HepG2 (cell line): Measurements from ENCODE around the gene CBL. TPM values are rescaled to one million over a fixed set of nuclear protein-coding genes. Genes with fewer than 3 reads are reported as not detected.

Source experiments
- ATAC-seq: fragments of 200-7000 bp; cut with Tn5 transposase; 3 replicates; pipeline ENCODE4 v1.9.1; 2020; ENCODE audit warnings: mild to moderate bottlenecking, moderate library complexity
- BruUV-seq: library from RNA; stranded (reverse); fragments of 400-500 nt; replicated peaks from 2 replicates; lab custom pipeline; 2021; lab: Mats Ljungman, UMichigan
- CTCF ChIA-PET: fragments of 300-600 bp; formaldehyde crosslinking; extraction: SDS; loops from one replicate; lab custom pipeline; 2021; ENCODE audit warnings: low total read pairs, inconsistent platforms, low intra/inter-chr PET ratio; lab: Yijun Ruan, JAX
- POLR2A ChIA-PET: fragments of 350-600 bp; sonication (Branson Sonifier 250); formaldehyde crosslinking; loops from one replicate; lab custom pipeline; 2020; ENCODE audit warnings: antibody characterized with exemption, inconsistent platforms; lab: Yijun Ruan, JAX
- DNase-seq: peaks from one replicate; pipeline ENCODE4 v3.0.0-alpha.2; 2015; ENCODE audit warnings: low spot score
- FAIRE-seq: peaks from 3 replicates; lab custom pipeline; 2011; peaks lifted over from hg19 to GRCh38; lab: Jason Lieb, UNC
- H2AFZ ChIP-seq: one replicate; pipeline ENCODE4 v1.6.1; 2011; ENCODE audit warnings: low read length, inconsistent platforms
- H3K27ac ChIP-seq: fragments of 300-600 bp; 3 replicates; pipeline ENCODE4 v1.8.0; 2011; ENCODE audit warnings: mixed run types, mild to moderate bottlenecking, mixed read lengths, low read length, inconsistent platforms; ENCODE audit not compliant: insufficient read depth; ENCODE audit errors: extremely low read length
- H3K27me3 ChIP-seq, 2 experiments: fragments of 200-600 bp in 1 of 2; 2 replicates in 1 of 2; 3 replicates in 1 of 2; pipeline versions ENCODE4 v1.6.0 to v1.8.0; 2011; ENCODE audit warnings: low read length in 2 of 2, mild to moderate bottlenecking in 2 of 2, moderate library complexity in 2 of 2, inconsistent platforms in 1 of 2; ENCODE audit not compliant: insufficient read depth in 2 of 2, control insufficient read depth in 1 of 2
- H3K36me3 ChIP-seq, 2 experiments: fragments of 200-600 bp in 1 of 2; replicated peaks in 1 of 2; 2 replicates in 1 of 2; 3 replicates in 1 of 2; pipeline versions ENCODE4 v1.5.1 to v1.8.0; 2011; ENCODE audit warnings: low read length in 2 of 2, inconsistent platforms in 1 of 2; ENCODE audit not compliant: insufficient read depth in 2 of 2, control insufficient read depth in 1 of 2
- H3K4me1 ChIP-seq: 2 replicates; pipeline ENCODE4 v1.5.1; 2012; ENCODE audit warnings: low read length, inconsistent platforms; ENCODE audit not compliant: insufficient read depth
- H3K4me2 ChIP-seq: 2 replicates; pipeline ENCODE4 v1.6.0; 2011; ENCODE audit warnings: low read depth, low read length, inconsistent platforms
- H3K4me3 ChIP-seq, 3 experiments: fragments of 200-600 bp in 1 of 3; sonication (generic), shearing (Covaris generic) in 1 of 3; replicated peaks in 1 of 3; 2 replicates each; pipeline ENCODE4 v1.5.1; 2011 to 2016; ENCODE audit warnings: low read length in 3 of 3, inconsistent platforms in 2 of 3, low read depth in 2 of 3, mild to moderate bottlenecking in 2 of 3, control low read depth in 1 of 3, mixed read lengths in 1 of 3; ENCODE audit not compliant: insufficient read depth in 1 of 3
- H3K79me2 ChIP-seq: one replicate; pipeline ENCODE4 v1.6.1; 2011; ENCODE audit warnings: low read length, inconsistent platforms; ENCODE audit not compliant: insufficient read depth
- H3K9ac ChIP-seq: 2 replicates; pipeline ENCODE4 v1.6.0; 2011; ENCODE audit warnings: mild to moderate bottlenecking, low read depth, low read length, inconsistent platforms; ENCODE audit not compliant: insufficient read depth
- H3K9me3 ChIP-seq: 2 replicates; pipeline ENCODE4 v1.5.1; 2012; ENCODE audit warnings: mild to moderate bottlenecking, low read length
- H4K20me1 ChIP-seq: 2 replicates; pipeline ENCODE4 v1.6.0; 2011; ENCODE audit warnings: inconsistent platforms, mild to moderate bottlenecking, low read length, moderate library complexity; ENCODE audit not compliant: insufficient read depth
- ATRX ChIP-seq: sonication (generic); formaldehyde crosslinking; IDR thresholded peaks from 2 replicates; pipeline ENCODE4 v1.4.0; 2020; ENCODE audit warnings: missing genetic modification reagents, borderline replicate concordance
- GABPB1 ChIP-seq: IDR thresholded peaks from 2 replicates; pipeline ENCODE4 v1.6.1; 2016; ENCODE audit warnings: mild to moderate bottlenecking, missing genetic modification reagents, moderate library complexity, missing compliant biosample characterization
- GPBP1L1 ChIP-seq: sonication (generic); formaldehyde crosslinking; IDR thresholded peaks from 2 replicates; pipeline ENCODE4 v1.5.0; 2020; ENCODE audit warnings: mild to moderate bottlenecking, missing genetic modification reagents
- GPN1 ChIP-seq: sonication (generic); formaldehyde crosslinking; IDR thresholded peaks from 2 replicates; pipeline ENCODE4 v1.5.1; 2020; ENCODE audit warnings: missing genetic modification reagents, borderline replicate concordance
- HDAC2 ChIP-seq: sonication (generic); formaldehyde crosslinking; IDR thresholded peaks from 2 replicates; pipeline ENCODE4 v1.4.0; 2020; ENCODE audit warnings: missing genetic modification reagents
- NRL ChIP-seq: sonication (generic); formaldehyde crosslinking; IDR thresholded peaks from 2 replicates; pipeline ENCODE4 v1.5.0; 2020; ENCODE audit warnings: missing genetic modification reagents, mild to moderate bottlenecking, moderate library complexity, borderline replicate concordance
- RBM22 ChIP-seq: fragments of 200-400 bp; formaldehyde crosslinking; optimal IDR thresholded peaks from 2 replicates; pipeline ENCODE3; 2017; ENCODE audit warnings: mild to moderate bottlenecking, low read length, moderate library complexity
- STAT6 ChIP-seq: sonication (generic); formaldehyde crosslinking; IDR thresholded peaks from 2 replicates; pipeline ENCODE4 v1.4.0; 2020; ENCODE audit warnings: missing genetic modification reagents, mild to moderate bottlenecking, borderline replicate concordance
- ZBTB43 ChIP-seq: sonication (generic); formaldehyde crosslinking; conservative IDR thresholded peaks from 2 replicates; pipeline ENCODE4 v1.4.0; 2020; ENCODE audit warnings: missing genetic modification reagents
- ZFP36L1 ChIP-seq: sonication (generic); formaldehyde crosslinking; IDR thresholded peaks from 2 replicates; pipeline ENCODE4 v1.8.0; 2022; ENCODE audit warnings: mild to moderate bottlenecking, missing genetic modification reagents, moderate library complexity
- ZFYVE20 ChIP-seq: sonication (generic); formaldehyde crosslinking; IDR thresholded peaks from 2 replicates; pipeline ENCODE4 v1.8.0; 2023; ENCODE audit warnings: low read depth, mild to moderate bottlenecking, moderate library complexity, missing genetic modification reagents, borderline replicate concordance
- ZNF251 ChIP-seq: sonication (generic); formaldehyde crosslinking; IDR thresholded peaks from 2 replicates; pipeline ENCODE4 v1.9.0; 2021; ENCODE audit warnings: mild to moderate bottlenecking, missing genetic modification reagents
- ZNF34 ChIP-seq: sonication (generic); formaldehyde crosslinking; IDR thresholded peaks from 2 replicates; pipeline ENCODE4 v1.4.0; 2020; ENCODE audit warnings: mild to moderate bottlenecking, missing genetic modification reagents, borderline replicate concordance
- ZNF639 ChIP-seq: conservative IDR thresholded peaks from 2 replicates; pipeline ENCODE4 v1.6.1; 2018; ENCODE audit warnings: missing genetic modification reagents
- ZNF704 ChIP-seq: sonication (generic); formaldehyde crosslinking; IDR thresholded peaks from 2 replicates; pipeline ENCODE4 v1.8.1; 2023; ENCODE audit warnings: mild to moderate bottlenecking, inconsistent platforms, moderate library complexity, missing genetic modification reagents, borderline replicate concordance
- WGBS: methylation state at CpG from one replicate; pipeline ENCODE4 v1.1.6; 2017; ENCODE audit warnings: low lambda C conversion rate; 5-methylcytosine and 5-hydroxymethylcytosine counted together
- in situ Hi-C: cut with HindIII; loops from 2 replicates; pipeline ENCODE4 v1.10.0; 2017; ENCODE audit warnings: low pct_unique_long_range_greater_than_20kb; ENCODE audit not compliant: extremely low pct_ligation_motif_present
- intact Hi-C: fragments of 100-400 bp; cut with micrococcal nuclease; formaldehyde crosslinking; loops from one replicate; pipeline ENCODE4 v1.10.0; 2022; ENCODE audit not compliant: unreplicated experiment
- polyA plus RNA-seq, 8 experiments: library from polyadenylated mRNA; depleted of rRNA in 3 of 8; stranded (reverse) in 7 of 8; unstranded in 1 of 8; fragments of >200 nt; fragmentation: Illumina TruSeq in 4 of 8; extraction: Trizol in 4 of 8; gene quantifications; 2 replicates each; pipeline versions ENCODE4 v1.2.1 to v1.2.3, GENCODE V29; 2011 to 2016; ENCODE audit warnings: low read depth in 4 of 8, missing spikeins in 1 of 8, mixed read lengths in 1 of 8; ENCODE audit not compliant: insufficient read depth in 1 of 8
- total RNA-seq, 5 experiments: library from RNA; depleted of rRNA; stranded (reverse); fragments of >200 nt; fragmentation: Illumina TruSeq; extraction: Trizol; gene quantifications; 2 replicates each; pipeline ENCODE4 v1.2.3, GENCODE V29; 2016; ENCODE audit warnings: low read depth in 1 of 5

The CBL gene
- total and polyA plus RNA-seq, 2 of the 13 experiments (the other 11 are each of a cell fraction or from before 2014, with no cell fraction given), result 6.6 to 7.4 TPM

- H3K36me3 ChIP-seq, result peaks cover 7 to 31% of the 10 kb centered on the region in 2 experiments; a peak in 4 of 5 replicates
- TF ChIP-seq ZFYVE20 (no peak), STAT6 (CRISPR knock-in tag) (no peak), ZFP36L1 (CRISPR knock-in tag) (no peak), ATRX (no peak), GPN1 (CRISPR knock-in tag) (no peak), NRL (CRISPR knock-in tag) (no peak), RBM22 (no peak), GABPB1 (CRISPR knock-in tag) (no peak), GPBP1L1 (CRISPR knock-in tag) (no peak), ZNF251 (CRISPR knock-in tag) (no peak), ZNF34 (CRISPR knock-in tag) (no peak), ZNF704 (CRISPR knock-in tag) (no peak), HDAC2 (CRISPR knock-in tag) (no peak), ZNF639 (CRISPR knock-in tag) (no peak), ZBTB43 (no peak)
- TF ChIP-seq, all 625 proteins: peak for 0
- Histone ChIP-seq H3K4me1 (peaks cover 67% of the 10 kb centered on the region), H3K9ac (no peak overlapping the region), H3K79me2 (peaks cover 2% of the 10 kb centered on the region), H2AFZ (no peak overlapping the region), H3K4me3 (no peak overlapping the region), H3K4me2 (no peak overlapping the region), H3K27me3 (no peaks in the 10 kb centered on the region), H3K9me3 (no peaks in the 10 kb centered on the region), H3K27ac (no peak overlapping the region), H4K20me1 (no peaks in the 10 kb centered on the region; the same call in 1 of the 2 replicates)
- ATAC-seq, result no peak
- in situ Hi-C loops (no loop called here), intact Hi-C loops (no loop called here)
- ChIA-PET CTCF (interaction anchor here (1.0 kb wide), 1 partner anchor 17 kb away, joined by 3 read pairs; no protein-coding TSS in a partner anchor), POLR2A (interaction anchor here (4.2 kb wide), 1 partner anchor 11 kb away, joined by 16 read pairs; no protein-coding TSS in a partner anchor)
- BruUV-seq, result no TSS peak
- 96% methylated on average over 10 of the region's 13 CpGs for WGBS
- DNase-seq, result no peak
- FAIRE-seq, result no peak
These were observed 150.9 kb downstream of the CBL start for GRCh38 chr11:119357074-119357473.
